Mucosa of rectum (tissue), 2 donors: ENCODE measurements around the gene ZNF740.
"Not testable (repeated sequence)": the region's sequence is repeated elsewhere in the genome, so short reads cannot be mapped to it uniquely, and the experiment has no call there.

ENCODE experiments used
- H3K27ac ChIP-seq, 2 donors: one replicate each; pipeline ENCODE4 v1.7.0; 2013; ENCODE audit warnings: inconsistent platforms in 2 of 2, low read depth in 2 of 2, low read length in 2 of 2
- H3K27me3 ChIP-seq, 2 donors: one replicate each; pipeline ENCODE4 v1.7.0; 2013; ENCODE audit warnings: low read length in 2 of 2; ENCODE audit not compliant: control insufficient read depth in 2 of 2, insufficient read depth in 2 of 2
- H3K36me3 ChIP-seq, 2 donors: one replicate each; pipeline ENCODE4 v1.7.0; 2013; ENCODE audit warnings: low read length in 2 of 2; ENCODE audit not compliant: control insufficient read depth in 2 of 2, insufficient read depth in 2 of 2
- H3K4me1 ChIP-seq, 2 donors: one replicate each; pipeline ENCODE4 v1.7.0; 2013; ENCODE audit warnings: low read length in 2 of 2, mild to moderate bottlenecking in 1 of 2; ENCODE audit not compliant: control insufficient read depth in 2 of 2, insufficient read depth in 2 of 2
- H3K4me3 ChIP-seq, 2 donors: one replicate each; pipeline ENCODE4 v1.7.0; 2013; ENCODE audit warnings: low read length in 2 of 2
- H3K9ac ChIP-seq, 2 donors: one replicate each; pipeline ENCODE4 v1.7.0; 2013; ENCODE audit warnings: low read length in 2 of 2, low read depth in 1 of 2, mild to moderate bottlenecking in 1 of 2
- H3K9me3 ChIP-seq, 2 donors: one replicate each; pipeline ENCODE4 v1.7.0; 2013; ENCODE audit warnings: low read length in 2 of 2; ENCODE audit not compliant: control insufficient read depth in 2 of 2
- donor health status: healthy.
- donor health status: Normal muscosa, but diverticular disease.

Gene ZNF740

GRCh38 chr12:53160000-53160399 is 20.5 kb upstream of the ZNF740 start:
- H3K36me3 ChIP-seq = no peaks in the 10 kb centered on the region
- no peak overlapping the region for H3K9ac ChIP-seq
- no peak overlapping the region for H3K4me3 ChIP-seq
- H3K4me1 ChIP-seq = peaks cover 0 to 5% of the 10 kb centered on the region in 2 donors
- H3K9me3 ChIP-seq = no peaks in the 10 kb centered on the region
- H3K27ac ChIP-seq = no peak overlapping the region
- H3K27me3 ChIP-seq = no peaks in the 10 kb centered on the region

GRCh38 chr12:53160673-53161072 is 19.8 kb upstream of the ZNF740 start:
- Histone ChIP-seq H3K27me3 (no peaks in the 10 kb centered on the region), H3K27ac (no peak overlapping the region), H3K4me3 (no peak overlapping the region), H3K9ac (no peak overlapping the region), H3K9me3 (no peaks in the 10 kb centered on the region), H3K36me3 (no peaks in the 10 kb centered on the region), H3K4me1 (peaks cover 0 to 5% of the 10 kb centered on the region in 2 donors)

- Histone ChIP-seq H3K9ac (no peak overlapping the region), H3K36me3 (no peaks in the 10 kb centered on the region), H3K27me3 (no peaks in the 10 kb centered on the region), H3K27ac (no peak overlapping the region), H3K4me3 (no peak overlapping the region), H3K4me1 (peaks cover 0 to 5% of the 10 kb centered on the region in 2 donors), H3K9me3 (no peaks in the 10 kb centered on the region)
Observed at GRCh38 chr12:53161119-53161911, 19.2 kb upstream of the ZNF740 start.

- not testable (repeated sequence) for H3K36me3 ChIP-seq, H3K27me3 ChIP-seq
Observed at GRCh38 chr12:53163008-53163407, 17.5 kb upstream of the ZNF740 start.

GRCh38 chr12:53166837-53167236 is 13.7 kb upstream of the ZNF740 start:
- Histone ChIP-seq H3K9ac (no peak overlapping the region), H3K4me3 (no peak overlapping the region), H3K36me3 (peaks cover 5% of the 10 kb centered on the region in 2 donors), H3K27me3 (no peaks in the 10 kb centered on the region), H3K4me1 (no peaks in the 10 kb centered on the region), H3K27ac (no peak overlapping the region), H3K9me3 (no peaks in the 10 kb centered on the region)

More at GRCh38 chr12:53163008-53163407, 17.5 kb upstream of the ZNF740 start:
- H3K27ac ChIP-seq, H3K9me3 ChIP-seq, H3K4me3 ChIP-seq, H3K4me1 ChIP-seq, H3K9ac ChIP-seq: not testable (repeated sequence)

GRCh38 chr12:53169644-53170043 is 10.9 kb upstream of the ZNF740 start:
- peaks cover 5% of the 10 kb centered on the region in 2 donors for H3K36me3 ChIP-seq
- no peaks in the 10 kb centered on the region for H3K9me3 ChIP-seq
- no peak overlapping the region for H3K9ac ChIP-seq
- no peak overlapping the region for H3K27ac ChIP-seq
- H3K4me3 ChIP-seq = no peak overlapping the region
- no peaks in the 10 kb centered on the region for H3K4me1 ChIP-seq
- H3K27me3 ChIP-seq = no peaks in the 10 kb centered on the region

GRCh38 chr12:53170215-53170614 is 10.3 kb upstream of the ZNF740 start:
- H3K9ac ChIP-seq = no peak overlapping the region
- H3K9me3 ChIP-seq = no peaks in the 10 kb centered on the region
- no peak overlapping the region for H3K4me3 ChIP-seq
- peaks cover 5% of the 10 kb centered on the region in 2 donors for H3K36me3 ChIP-seq
- no peaks in the 10 kb centered on the region for H3K27me3 ChIP-seq
- no peak overlapping the region for H3K27ac ChIP-seq
- H3K4me1 ChIP-seq = peaks cover 0 to 5% of the 10 kb centered on the region in 2 donors

- no peak overlapping the region for H3K9ac ChIP-seq
- H3K4me1 ChIP-seq = peaks cover 5 to 8% of the 10 kb centered on the region in 2 donors
- H3K36me3 ChIP-seq = peaks cover 5% of the 10 kb centered on the region in 2 donors
- H3K9me3 ChIP-seq = no peaks in the 10 kb centered on the region
- H3K27ac ChIP-seq = no peak overlapping the region
- no peaks in the 10 kb centered on the region for H3K27me3 ChIP-seq
- no peak overlapping the region for H3K4me3 ChIP-seq
Observed at GRCh38 chr12:53170876-53171724, 9.4 kb upstream of the ZNF740 start.

- Histone ChIP-seq H3K4me1 (peaks cover 5 to 8% of the 10 kb centered on the region in 2 donors), H3K4me3 (no peak overlapping the region), H3K9me3 (no peaks in the 10 kb centered on the region), H3K27ac (no peak overlapping the region), H3K9ac (no peak overlapping the region), H3K27me3 (no peaks in the 10 kb centered on the region), H3K36me3 (peaks cover 5% of the 10 kb centered on the region in 2 donors)
Observed at GRCh38 chr12:53171725-53172329, 8.7 kb upstream of the ZNF740 start.

- H3K27me3 ChIP-seq = no peaks in the 10 kb centered on the region
- H3K4me3 ChIP-seq = no peak overlapping the region
- H3K27ac ChIP-seq = no peak overlapping the region
- no peak overlapping the region for H3K9ac ChIP-seq
- no peaks in the 10 kb centered on the region for H3K9me3 ChIP-seq
- peaks cover 5% of the 10 kb centered on the region in 2 donors for H3K36me3 ChIP-seq
- H3K4me1 ChIP-seq = peaks cover 5 to 8% of the 10 kb centered on the region in 2 donors
Observed at GRCh38 chr12:53172352-53172751, 8.2 kb upstream of the ZNF740 start.
